Gastroesophageal sphincter (tissue), 3 donors: ENCODE results near the gene MARK2.

Experiments
- POLR2A ChIP-seq, 2 donors: fragments of 450-650 bp; IDR thresholded peaks; one replicate each; pipeline ENCODE4 v1.6.1; 2017; ENCODE audit warnings: antibody characterized with exemption in 2 of 2, mild to moderate bottlenecking in 2 of 2, moderate library complexity in 1 of 2
- POLR2AphosphoS5 ChIP-seq: sonication (generic); formaldehyde crosslinking; IDR thresholded peaks from one replicate; pipeline ENCODE4 v1.6.1; 2017; ENCODE audit warnings: antibody characterized with exemption
- TF ChIP-seq, protein P1 (sequence below), 4 experiments: fragments of 200-600 bp in 2 of 4; fragments of 450-650 bp in 2 of 4; sonication (generic) in 1 of 4; IDR thresholded peaks; one replicate each; pipeline ENCODE4 v1.5.1; 2017 to 2019; ENCODE audit warnings: antibody characterized with exemption in 4 of 4, mild to moderate bottlenecking in 2 of 4, moderate library complexity in 2 of 4

DNA sequence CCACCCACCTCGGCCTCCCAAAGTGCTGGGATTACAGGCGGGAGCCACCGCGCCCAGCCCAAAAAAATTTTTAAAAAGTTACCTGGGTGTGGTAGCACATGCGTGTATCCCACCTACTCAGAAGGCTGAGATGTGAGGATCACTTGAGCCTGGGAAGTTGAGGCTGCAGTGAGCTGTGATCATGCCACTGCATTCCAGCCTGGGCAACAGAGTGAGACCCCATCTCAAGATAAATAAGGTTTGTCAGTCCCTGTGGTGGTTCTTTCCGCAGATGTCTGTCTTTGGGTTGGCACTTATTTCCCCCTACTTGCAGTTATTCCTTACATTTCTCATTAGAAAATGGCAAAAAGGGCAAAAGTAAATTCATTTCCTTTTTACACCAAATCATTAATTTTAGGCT, 8.0 kb downstream of the MARK2 start:
- TF ChIP-seq, protein P1, sequence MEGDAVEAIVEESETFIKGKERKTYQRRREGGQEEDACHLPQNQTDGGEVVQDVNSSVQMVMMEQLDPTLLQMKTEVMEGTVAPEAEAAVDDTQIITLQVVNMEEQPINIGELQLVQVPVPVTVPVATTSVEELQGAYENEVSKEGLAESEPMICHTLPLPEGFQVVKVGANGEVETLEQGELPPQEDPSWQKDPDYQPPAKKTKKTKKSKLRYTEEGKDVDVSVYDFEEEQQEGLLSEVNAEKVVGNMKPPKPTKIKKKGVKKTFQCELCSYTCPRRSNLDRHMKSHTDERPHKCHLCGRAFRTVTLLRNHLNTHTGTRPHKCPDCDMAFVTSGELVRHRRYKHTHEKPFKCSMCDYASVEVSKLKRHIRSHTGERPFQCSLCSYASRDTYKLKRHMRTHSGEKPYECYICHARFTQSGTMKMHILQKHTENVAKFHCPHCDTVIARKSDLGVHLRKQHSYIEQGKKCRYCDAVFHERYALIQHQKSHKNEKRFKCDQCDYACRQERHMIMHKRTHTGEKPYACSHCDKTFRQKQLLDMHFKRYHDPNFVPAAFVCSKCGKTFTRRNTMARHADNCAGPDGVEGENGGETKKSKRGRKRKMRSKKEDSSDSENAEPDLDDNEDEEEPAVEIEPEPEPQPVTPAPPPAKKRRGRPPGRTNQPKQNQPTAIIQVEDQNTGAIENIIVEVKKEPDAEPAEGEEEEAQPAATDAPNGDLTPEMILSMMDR (IDR thresholded peaks at IDR 0.05): no peak
- no peak for TF ChIP-seq POLR2A (IDR thresholded peaks at IDR 0.05)
- no peak for TF ChIP-seq POLR2AphosphoS5
